Transverse colon (tissue), 4 donors: Measurements from ENCODE around the gene TMEM33. TPM values are rescaled to one million over a fixed set of nuclear protein-coding genes. Genes with fewer than 3 reads are reported as not detected.
"Not testable (repeated sequence)": the region's sequence is repeated elsewhere in the genome, so short reads cannot be mapped to it uniquely, and the experiment has no call there.

Source experiments
- DNase-seq: peaks from one replicate; pipeline ENCODE4 v3.0.0-alpha.2; 2019
- H3K27ac ChIP-seq, 4 donors: fragments of 200-600 bp; sonication (generic); 2 replicates each; pipeline ENCODE4 v1.5.1; 2016 to 2018; ENCODE audit warnings: inconsistent platforms in 4 of 4
- H3K27me3 ChIP-seq: fragments of 200-600 bp; sonication (generic); 2 replicates; pipeline ENCODE4 v1.5.1; 2017; ENCODE audit warnings: inconsistent platforms
- H3K36me3 ChIP-seq, 4 donors: fragments of 200-600 bp; sonication (generic); 2 replicates each; pipeline ENCODE4 v1.5.1; 2017 to 2019; ENCODE audit warnings: inconsistent platforms in 4 of 4
- H3K4me1 ChIP-seq, 4 donors: fragments of 200-600 bp; sonication (generic); 2 replicates each; pipeline ENCODE4 v1.5.1; 2017 to 2020; ENCODE audit warnings: inconsistent platforms in 4 of 4
- H3K4me3 ChIP-seq, 4 donors: fragments of 200-600 bp; sonication (generic); 1 replicate in 1 of 4; 2 replicates in 3 of 4; pipeline versions ENCODE4 v1.5.1 to v1.6.1; 2017 to 2019; ENCODE audit warnings: inconsistent platforms in 4 of 4
- H3K9me3 ChIP-seq, 2 donors: fragments of 200-600 bp; sonication (generic); 2 replicates each; pipeline ENCODE4 v1.5.1; 2017 to 2019; ENCODE audit warnings: inconsistent platforms in 2 of 2
- EP300 ChIP-seq: sonication (generic); formaldehyde crosslinking; IDR thresholded peaks from one replicate; pipeline ENCODE4 v1.6.1; 2017; ENCODE audit warnings: antibody characterized with exemption, low read depth
- POLR2A ChIP-seq: fragments of 450-650 bp; IDR thresholded peaks from one replicate; pipeline ENCODE4 v1.6.1; 2016; ENCODE audit warnings: antibody characterized with exemption, mild to moderate bottlenecking, moderate library complexity
- POLR2AphosphoS5 ChIP-seq, 3 donors: sonication (generic); formaldehyde crosslinking; IDR thresholded peaks; one replicate each; pipeline ENCODE4 v1.6.1; 2016; ENCODE audit warnings: antibody characterized with exemption in 3 of 3
- WGBS, 2 donors: methylation state at CpG; one replicate each; pipeline ENCODE4 v1.1.5; 2018; ENCODE audit warnings: low coverage in 1 of 2; 5-methylcytosine and 5-hydroxymethylcytosine counted together
- in situ Hi-C, 4 donors: fragments of 200-750 bp; cut with MboI; loops; one replicate each; pipeline versions ENCODE4 v1.15.0 to v1.15.1; 2017; ENCODE audit warnings: low sequenced_read_pairs in 3 of 4, low pct_ligation_motif_present in 1 of 4, low pct_unique_long_range_greater_than_20kb in 1 of 4
- intact Hi-C: fragments of 100-400 bp; cut with DNase I; formaldehyde crosslinking; loops from one replicate; pipeline ENCODE4 v1.15.1; 2023; ENCODE audit warnings: low total_unique reads
- total RNA-seq, 4 donors: library from RNA; depleted of rRNA; stranded (reverse); fragments of >200 nt; gene quantifications; one replicate each; pipeline ENCODE4 v1.1.0, GENCODE V29; 2016
- TF ChIP-seq, protein P1 (sequence below), 5 experiments: fragments of 200-600 bp in 3 of 5; fragments of 450-650 bp in 2 of 5; sonication (generic) in 3 of 5; IDR thresholded peaks; 1 replicate in 2 of 5; 2 replicates in 3 of 5; pipeline ENCODE4 v1.5.1; 2016 to 2017; ENCODE audit warnings: antibody characterized with exemption in 5 of 5, inconsistent platforms in 3 of 5, mild to moderate bottlenecking in 2 of 5, moderate library complexity in 1 of 5

Gene TMEM33
- total RNA-seq, 4 donors from 2014 or later: 41.8 to 59.3 (median 54.9) TPM

DNA sequence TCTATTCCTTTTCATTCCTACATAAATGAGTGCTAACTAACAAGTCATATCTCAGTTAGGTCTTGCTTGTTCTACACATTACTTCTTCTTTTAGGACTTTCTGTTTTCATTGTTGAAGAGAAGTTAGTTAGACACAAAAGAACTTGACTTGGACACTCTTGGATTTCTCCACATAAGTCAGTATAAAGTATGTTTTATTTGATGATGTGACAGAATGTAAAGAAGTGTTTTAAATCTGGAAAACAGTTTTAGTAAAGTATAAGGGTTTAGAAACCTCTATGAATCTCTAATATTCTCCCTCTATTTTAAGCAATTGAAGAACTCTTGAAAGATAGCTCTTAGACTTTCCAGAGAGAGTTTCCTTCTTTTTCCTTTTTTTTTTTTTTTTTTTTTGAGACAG, 38.6 kb upstream of the TMEM33 start:
- H3K4me1 ChIP-seq: no peaks in the 10 kb centered on the region
- H3K36me3 ChIP-seq: no peaks in the 10 kb centered on the region
- intact Hi-C loops (no loop called here), in situ Hi-C loops (loop anchor here in 3 of 4 donors (25.0 kb wide), 1 partner anchor 609 kb away; no protein-coding TSS in a partner anchor)
- peaks cover 0 to 2% of the 10 kb centered on the region in 2 donors for H3K9me3 ChIP-seq
- no peak for TF ChIP-seq POLR2AphosphoS5 (IDR thresholded peaks at IDR 0.05)
- TF ChIP-seq, protein P1, sequence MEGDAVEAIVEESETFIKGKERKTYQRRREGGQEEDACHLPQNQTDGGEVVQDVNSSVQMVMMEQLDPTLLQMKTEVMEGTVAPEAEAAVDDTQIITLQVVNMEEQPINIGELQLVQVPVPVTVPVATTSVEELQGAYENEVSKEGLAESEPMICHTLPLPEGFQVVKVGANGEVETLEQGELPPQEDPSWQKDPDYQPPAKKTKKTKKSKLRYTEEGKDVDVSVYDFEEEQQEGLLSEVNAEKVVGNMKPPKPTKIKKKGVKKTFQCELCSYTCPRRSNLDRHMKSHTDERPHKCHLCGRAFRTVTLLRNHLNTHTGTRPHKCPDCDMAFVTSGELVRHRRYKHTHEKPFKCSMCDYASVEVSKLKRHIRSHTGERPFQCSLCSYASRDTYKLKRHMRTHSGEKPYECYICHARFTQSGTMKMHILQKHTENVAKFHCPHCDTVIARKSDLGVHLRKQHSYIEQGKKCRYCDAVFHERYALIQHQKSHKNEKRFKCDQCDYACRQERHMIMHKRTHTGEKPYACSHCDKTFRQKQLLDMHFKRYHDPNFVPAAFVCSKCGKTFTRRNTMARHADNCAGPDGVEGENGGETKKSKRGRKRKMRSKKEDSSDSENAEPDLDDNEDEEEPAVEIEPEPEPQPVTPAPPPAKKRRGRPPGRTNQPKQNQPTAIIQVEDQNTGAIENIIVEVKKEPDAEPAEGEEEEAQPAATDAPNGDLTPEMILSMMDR (IDR thresholded peaks at IDR 0.05): no peak
- H3K27me3 ChIP-seq: peaks cover 7% of the 10 kb centered on the region
- no peak overlapping the region for H3K27ac ChIP-seq
- no peak overlapping the region for H3K4me3 ChIP-seq
- DNase-seq: no peak

DNA sequence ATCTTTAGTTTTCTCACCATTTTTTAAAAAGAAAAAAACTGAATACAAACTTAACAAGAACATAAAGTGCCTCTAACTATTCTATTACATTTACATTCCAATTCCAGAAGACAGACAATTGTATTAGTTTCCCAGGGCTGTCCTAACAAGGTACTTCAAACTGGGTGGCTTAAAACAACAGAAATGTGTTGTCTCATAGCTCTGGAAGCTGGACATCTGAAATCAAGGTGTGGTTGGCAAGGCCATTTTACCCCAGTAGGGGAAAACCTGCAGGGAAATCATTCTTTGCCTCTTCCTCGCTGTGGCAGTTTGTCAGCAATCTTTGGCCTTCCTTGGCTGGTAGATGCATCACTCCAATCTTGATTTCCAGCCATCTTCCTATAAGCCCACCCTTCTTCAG, 37.5 kb upstream of the TMEM33 start:
- Histone ChIP-seq H3K27ac (no peak overlapping the region), H3K27me3 (no peaks in the 10 kb centered on the region), H3K9me3 (peaks cover 0 to 3% of the 10 kb centered on the region in 2 donors), H3K36me3 (no peaks in the 10 kb centered on the region), H3K4me3 (no peak overlapping the region), H3K4me1 (no peaks in the 10 kb centered on the region)
- DNase-seq: no peak
- WGBS, 2 donors: 91% methylated on average over 1 of the region's 1 CpG; no CpG with 5 or more reads in 1 of the 2 donors
- in situ Hi-C loops: loop anchor here in 3 of 4 donors (25.0 kb wide), 1 partner anchor 610 kb away; no protein-coding TSS in a partner anchor
- TF ChIP-seq, protein P1 (IDR thresholded peaks at IDR 0.05): no peak
- TF ChIP-seq POLR2AphosphoS5 (IDR thresholded peaks at IDR 0.05) (no peak), POLR2A (no peak), EP300 (no peak)
- intact Hi-C loops: no loop called here

DNA sequence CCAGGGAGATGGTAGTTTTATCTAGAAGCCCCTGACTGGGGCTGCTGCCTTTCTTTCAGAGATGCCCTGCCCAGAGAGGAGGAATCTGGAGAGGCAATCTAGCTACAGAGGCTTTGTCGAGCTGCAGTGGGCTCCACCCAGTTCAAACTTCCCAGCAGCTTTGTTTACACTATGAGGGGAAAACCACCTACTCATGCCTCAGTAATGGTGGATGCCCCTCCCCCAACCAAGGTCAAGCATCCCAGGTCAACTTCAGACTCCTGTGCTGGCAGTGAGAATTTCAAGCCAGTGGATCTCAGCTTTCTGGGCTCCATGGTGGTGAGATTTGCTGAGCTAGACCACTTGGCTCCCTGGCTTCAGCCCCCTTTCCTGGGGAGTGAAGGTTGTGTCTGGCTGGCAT, 26.1 kb upstream of the TMEM33 start:
- DNase-seq, H3K36me3 ChIP-seq, H3K4me1 ChIP-seq, H3K27me3 ChIP-seq, intact Hi-C loops, H3K4me3 ChIP-seq, in situ Hi-C loops, H3K9me3 ChIP-seq, H3K27ac ChIP-seq: not testable (repeated sequence)
- WGBS, 2 donors: 0% methylated on average over 1 of the region's 1 CpG; no CpG with 5 or more reads in 1 of the 2 donors

DNA sequence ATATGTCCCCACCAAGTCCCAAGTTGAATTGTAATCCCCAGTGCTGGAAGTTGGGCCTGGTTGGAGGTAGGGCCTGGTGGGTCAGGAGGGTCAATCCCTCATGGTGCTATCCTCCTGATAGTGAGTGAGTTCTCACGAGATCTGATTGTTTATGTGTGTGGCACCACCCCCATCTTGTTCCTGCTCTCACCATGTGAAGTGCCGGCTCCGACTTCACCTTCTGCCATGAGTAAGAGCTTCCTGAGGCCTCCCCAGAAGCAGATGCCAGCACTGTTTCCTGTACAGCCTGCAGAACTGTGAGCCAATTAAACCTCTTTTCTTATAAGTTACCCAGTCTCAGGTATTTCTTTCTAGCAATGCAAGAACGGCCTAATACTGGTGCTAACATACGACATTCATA, 22.7 kb upstream of the TMEM33 start:
- TF ChIP-seq POLR2A: no peak
- no peak for TF ChIP-seq EP300
- TF ChIP-seq, protein P1 (IDR thresholded peaks at IDR 0.05): no peak
- TF ChIP-seq POLR2AphosphoS5 (IDR thresholded peaks at IDR 0.05): no peak
- DNase-seq: no peak
- Histone ChIP-seq H3K27me3 (no peaks in the 10 kb centered on the region), H3K4me1 (no peaks in the 10 kb centered on the region), H3K4me3 (no peak overlapping the region), H3K27ac (no peak overlapping the region), H3K36me3 (no peaks in the 10 kb centered on the region), H3K9me3 (no peaks in the 10 kb centered on the region)
- WGBS, 2 donors: 80 to 94% methylated on average over 2 to 5 of the region's 5 CpGs
- intact Hi-C loops (no loop called here), in situ Hi-C loops (no loop called here)

DNA sequence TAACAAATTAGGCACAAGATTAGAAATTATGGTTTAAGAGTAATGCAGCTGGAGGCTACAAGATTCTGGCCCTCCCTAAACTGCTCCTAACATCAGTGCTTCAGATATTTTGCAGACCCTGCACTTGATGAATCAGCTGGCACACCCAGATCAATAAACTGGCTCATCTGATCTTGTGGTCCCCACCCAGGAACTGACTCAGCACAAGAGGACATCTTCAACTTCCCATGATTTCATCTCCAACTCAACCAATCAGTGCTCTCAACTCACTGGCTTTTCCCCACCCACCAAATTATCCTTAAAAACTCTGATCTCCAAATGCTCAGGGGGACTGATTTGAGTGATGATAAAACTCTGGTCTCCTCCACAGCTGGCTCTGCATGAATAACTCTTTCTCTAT, 21.7 kb upstream of the TMEM33 start:
- Histone ChIP-seq H3K27me3 (no peaks in the 10 kb centered on the region), H3K4me3 (no peak overlapping the region), H3K27ac (no peak overlapping the region), H3K9me3 (no peaks in the 10 kb centered on the region), H3K4me1 (no peaks in the 10 kb centered on the region), H3K36me3 (no peaks in the 10 kb centered on the region)
- in situ Hi-C loops: no loop called here
- no peak for TF ChIP-seq EP300
- TF ChIP-seq, protein P1 (IDR thresholded peaks at IDR 0.05): no peak
- TF ChIP-seq POLR2A: no peak
- TF ChIP-seq POLR2AphosphoS5 (IDR thresholded peaks at IDR 0.05): no peak
- intact Hi-C loops: no loop called here
- no peak for DNase-seq
